Measurements from ENCODE around the gene AHR.

Gene AHR

GRCh38 chr7:17304926-17305325 is 6.5 kb downstream of the AHR start:
- DNase-seq (ENCODE audit: low read depth, low spot score): no peak

GRCh38 chr7:17305387-17306171 is 7.1 kb downstream of the AHR start:
- DNase-seq (ENCODE audit: low read depth, low spot score): no peak

GRCh38 chr7:17307000-17307399 is 8.5 kb downstream of the AHR start:
- DNase-seq (ENCODE audit: low read depth, low spot score): no peak

- DNase-seq (ENCODE audit: low read depth, low spot score): no peak
These were observed 9.1 kb downstream of the AHR start for GRCh38 chr7:17307558-17307957.

GRCh38 chr7:17307969-17308648 is 9.7 kb downstream of the AHR start:
- DNase-seq (ENCODE audit: low read depth, low spot score): no peak

GRCh38 chr7:17311194-17311593 is 12.7 kb downstream of the AHR start:
- DNase-seq (ENCODE audit: low read depth, low spot score): no peak

- peak; percentile 8 for DNase-seq (ENCODE audit: low read depth, low spot score)
These were observed 13.5 kb downstream of the AHR start for GRCh38 chr7:17311952-17312351.

GRCh38 chr7:17312641-17313040 is 14.2 kb downstream of the AHR start:
- no peak for DNase-seq (ENCODE audit: low read depth, low spot score)

GRCh38 chr7:17313194-17313593 is 14.7 kb downstream of the AHR start:
- DNase-seq (ENCODE audit: low read depth, low spot score): no peak

GRCh38 chr7:17315974-17316373 is 17.5 kb downstream of the AHR start:
- no peak for DNase-seq (ENCODE audit: low read depth, low spot score)

GRCh38 chr7:17318146-17318545 is 19.7 kb downstream of the AHR start:
- DNase-seq (ENCODE audit: low read depth, low spot score): no peak

GRCh38 chr7:17319164-17320101 is 21.0 kb downstream of the AHR start:
- no peak for DNase-seq (ENCODE audit: low read depth, low spot score)

GRCh38 chr7:17320102-17320497 is 21.6 kb downstream of the AHR start:
- no peak for DNase-seq (ENCODE audit: low read depth, low spot score)

- no peak for DNase-seq (ENCODE audit: low read depth, low spot score)
These were observed 22.2 kb downstream of the AHR start for GRCh38 chr7:17320657-17321056.

- DNase-seq (ENCODE audit: low read depth, low spot score): no peak
These were observed 26.9 kb downstream of the AHR start for GRCh38 chr7:17325364-17325763.

GRCh38 chr7:17326378-17326777 is 27.9 kb downstream of the AHR start:
- DNase-seq (ENCODE audit: low read depth, low spot score): no peak

- no peak for DNase-seq (ENCODE audit: low read depth, low spot score)
These were observed 30.2 kb downstream of the AHR start for GRCh38 chr7:17328641-17329040.

- DNase-seq (ENCODE audit: low read depth, low spot score): no peak
These were observed 31.0 kb downstream of the AHR start for GRCh38 chr7:17329440-17329839.

- DNase-seq (ENCODE audit: low read depth, low spot score): no peak
These were observed 33.5 kb downstream of the AHR start for GRCh38 chr7:17331891-17332501.

- no peak for DNase-seq (ENCODE audit: low read depth, low spot score)
These were observed 34.8 kb downstream of the AHR start for GRCh38 chr7:17333221-17333620.

- DNase-seq (ENCODE audit: low read depth, low spot score): no peak
These were observed 37.7 kb downstream of the AHR start for GRCh38 chr7:17336168-17336567.

GRCh38 chr7:17339139-17339538 is 40.7 kb downstream of the AHR start:
- DNase-seq (ENCODE audit: low read depth, low spot score): no peak
